Right atrium auricular region (tissue), 2 donors: ENCODE measurements around the gene SMOC2. TPM values are rescaled to one million over a fixed set of nuclear protein-coding genes. Genes with fewer than 3 reads are reported as not detected.

Experiments used
- DNase-seq: peaks from one replicate; pipeline ENCODE4 v3.0.0-alpha.2; 2019; ENCODE audit warnings: low spot score
- H3K27ac ChIP-seq, 2 donors: fragments of 200-600 bp; sonication (generic); 1 replicate in 1 of 2; 2 replicates in 1 of 2; pipeline ENCODE4 v1.5.1; 2016 to 2019
- H3K27me3 ChIP-seq, 2 donors: fragments of 200-600 bp; sonication (generic); one replicate each; pipeline versions ENCODE4 v1.5.1 to v1.6.0; 2017 to 2019
- H3K36me3 ChIP-seq: fragments of 200-600 bp; sonication (generic); one replicate; pipeline ENCODE4 v1.5.1; 2016
- H3K4me1 ChIP-seq, 2 donors: fragments of 200-600 bp; sonication (generic); one replicate each; pipeline versions ENCODE4 v1.5.1 to v1.6.0; 2017 to 2019
- H3K4me3 ChIP-seq, 2 donors: fragments of 200-600 bp; sonication (generic); 1 replicate in 1 of 2; 2 replicates in 1 of 2; pipeline ENCODE4 v1.5.1; 2017 to 2019; ENCODE audit warnings: mild to moderate bottlenecking in 1 of 2, moderate library complexity in 1 of 2
- H3K9me3 ChIP-seq, 2 donors: fragments of 200-600 bp; sonication (generic); one replicate each; pipeline ENCODE4 v1.5.1; 2019
- CTCF ChIP-seq, 2 donors: fragments of 200-600 bp; sonication (generic); IDR thresholded peaks; one replicate each; pipeline ENCODE4 v1.5.1; 2019; ENCODE audit warnings: antibody characterized with exemption in 2 of 2
- total RNA-seq, 2 donors: library from RNA; depleted of rRNA; stranded (reverse); fragments of >200 nt; gene quantifications; one replicate each; pipeline ENCODE4 v1.1.0, GENCODE V29; 2016

SMOC2 gene
- total RNA-seq, 2 donors from 2014 or later: 10.8 to 31.7 TPM

DNA sequence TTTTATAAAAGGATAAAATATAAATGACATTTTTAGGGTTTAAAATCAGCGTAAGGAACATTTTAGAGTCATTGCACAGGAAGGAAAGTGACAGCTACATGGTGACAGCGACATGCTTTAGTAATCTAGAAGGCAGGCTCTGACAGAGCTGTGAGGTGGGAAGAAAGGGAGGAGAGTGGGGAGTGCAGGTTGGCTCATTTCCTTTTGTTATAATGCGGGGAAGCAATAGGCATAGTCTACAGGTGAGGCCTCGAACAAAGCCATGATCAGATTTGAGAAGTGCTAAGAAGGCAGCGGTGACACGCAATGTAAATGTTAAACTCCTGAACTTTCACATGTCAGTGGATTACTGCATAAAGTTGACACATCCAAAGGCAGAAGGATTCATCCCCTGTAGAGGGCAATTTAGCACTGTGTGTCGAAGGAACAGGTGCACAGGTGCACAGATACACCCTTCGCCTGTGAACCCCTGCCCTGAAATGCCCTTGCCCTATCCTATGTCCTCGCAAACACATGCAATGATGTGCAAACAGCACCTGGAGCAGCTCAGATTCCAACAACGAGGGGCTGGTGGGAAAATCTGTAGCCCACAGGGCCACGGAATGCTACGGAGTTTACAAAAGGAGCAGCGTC, 32.4 kb upstream of the SMOC2 start:
- Histone ChIP-seq H3K4me1 (no peaks in the 10 kb centered on the region), H3K9me3 (no peaks in the 10 kb centered on the region), H3K27me3 (no peaks in the 10 kb centered on the region), H3K27ac (no peak overlapping the region), H3K4me3 (no peak overlapping the region), H3K36me3 (no peaks in the 10 kb centered on the region)
- TF ChIP-seq CTCF (IDR thresholded peaks at IDR 0.05): no peak
- no peak for DNase-seq

DNA sequence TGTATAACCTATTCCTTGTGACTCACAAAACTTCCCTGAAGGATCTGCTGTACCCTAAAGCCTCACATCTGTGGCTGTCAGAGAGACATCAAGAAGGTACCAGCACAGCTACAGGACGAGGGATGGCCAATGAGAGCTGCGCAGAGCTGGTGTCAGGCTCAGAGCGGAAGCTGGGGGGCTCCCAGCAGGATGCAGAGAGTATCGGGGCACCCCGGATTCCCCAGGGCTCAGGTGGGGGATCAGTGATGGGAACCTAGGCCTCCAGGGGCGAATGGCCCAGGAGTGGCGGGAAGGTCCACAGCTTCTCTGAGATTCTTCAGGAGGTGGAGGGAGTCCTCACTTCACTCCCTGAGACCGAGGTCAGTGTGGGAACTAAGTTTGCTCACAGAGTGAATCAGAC, 30.9 kb upstream of the SMOC2 start:
- no peak overlapping the region for H3K4me3 ChIP-seq
- H3K9me3 ChIP-seq: no peaks in the 10 kb centered on the region
- H3K27ac ChIP-seq: no peak overlapping the region
- H3K36me3 ChIP-seq: no peaks in the 10 kb centered on the region
- H3K27me3 ChIP-seq: no peaks in the 10 kb centered on the region
- no peaks in the 10 kb centered on the region for H3K4me1 ChIP-seq
- TF ChIP-seq CTCF (IDR thresholded peaks at IDR 0.05): no peak
- no peak for DNase-seq

DNA sequence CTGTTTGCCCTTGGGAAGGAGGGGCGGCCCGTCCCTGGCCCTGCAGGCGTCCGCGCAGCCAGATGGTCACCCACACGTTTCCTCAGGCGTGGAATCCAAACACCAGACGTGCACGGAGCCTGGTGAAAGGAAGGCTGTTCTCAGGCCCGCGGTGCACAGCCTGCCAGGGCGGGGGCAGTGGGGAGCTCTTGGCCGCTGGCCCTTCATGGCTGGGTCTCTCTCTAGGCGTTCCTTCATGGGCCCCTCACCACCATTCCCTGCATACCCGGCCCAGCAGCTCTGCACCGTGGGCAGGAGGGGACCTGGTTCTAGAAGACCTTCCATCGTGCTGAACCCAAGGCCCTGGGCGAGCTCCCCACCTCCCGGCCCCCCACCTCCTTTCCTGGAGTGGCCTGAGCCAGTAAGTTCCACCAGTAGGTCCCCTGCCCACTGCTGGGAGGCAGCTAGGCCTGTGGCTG, 30.4 kb upstream of the SMOC2 start:
- Histone ChIP-seq H3K4me3 (no peak overlapping the region), H3K4me1 (no peaks in the 10 kb centered on the region), H3K9me3 (no peaks in the 10 kb centered on the region), H3K36me3 (no peaks in the 10 kb centered on the region), H3K27ac (no peak overlapping the region), H3K27me3 (no peaks in the 10 kb centered on the region)
- TF ChIP-seq CTCF (IDR thresholded peaks at IDR 0.05): no peak
- no peak for DNase-seq

- TF ChIP-seq CTCF (IDR thresholded peaks at IDR 0.05): no peak
- Histone ChIP-seq H3K27ac (no peak overlapping the region), H3K36me3 (no peaks in the 10 kb centered on the region), H3K4me1 (no peaks in the 10 kb centered on the region), H3K4me3 (no peak overlapping the region), H3K27me3 (no peaks in the 10 kb centered on the region), H3K9me3 (no peaks in the 10 kb centered on the region)
- DNase-seq: peak; percentile 43
Measured at GRCh38 chr6:168411130-168411529, 29.9 kb upstream of the SMOC2 start.

GRCh38 chr6:168411793-168412192, 29.2 kb upstream of the SMOC2 start:
- Histone ChIP-seq H3K9me3 (no peaks in the 10 kb centered on the region), H3K27me3 (no peaks in the 10 kb centered on the region), H3K27ac (no peak overlapping the region), H3K36me3 (no peaks in the 10 kb centered on the region), H3K4me3 (no peak overlapping the region), H3K4me1 (no peaks in the 10 kb centered on the region)
- no peak for DNase-seq
- no peak for TF ChIP-seq CTCF (IDR thresholded peaks at IDR 0.05)

- DNase-seq: no peak
- Histone ChIP-seq H3K4me3 (no peak overlapping the region), H3K27me3 (no peaks in the 10 kb centered on the region), H3K36me3 (no peaks in the 10 kb centered on the region), H3K27ac (no peak overlapping the region), H3K4me1 (peaks cover 0 to 4% of the 10 kb centered on the region in 2 donors), H3K9me3 (no peaks in the 10 kb centered on the region)
- no peak for TF ChIP-seq CTCF (IDR thresholded peaks at IDR 0.05)
Measured at GRCh38 chr6:168412456-168412855, 28.5 kb upstream of the SMOC2 start.
